HG03521 (cell line): Measurements from ENCODE around the gene HINT3.
"Not testable (repeated sequence)": the region's sequence is repeated elsewhere in the genome, so short reads cannot be mapped to it uniquely, and the experiment has no call there.

Source experiments
- ATAC-seq: cut with Tn5 transposase; IDR thresholded peaks from one replicate; pipeline ENCODE4 v1.9.1; 2021; ENCODE audit warnings: mild to moderate bottlenecking, moderate library complexity; ENCODE audit not compliant: unreplicated experiment

HINT3 gene

GRCh38 chr6:125959041-125959440 is 2.5 kb downstream of the HINT3 start:
- ATAC-seq, result no peak

- no peak for ATAC-seq
Observed at GRCh38 chr6:125961117-125961516, 4.5 kb downstream of the HINT3 start.

DNA sequence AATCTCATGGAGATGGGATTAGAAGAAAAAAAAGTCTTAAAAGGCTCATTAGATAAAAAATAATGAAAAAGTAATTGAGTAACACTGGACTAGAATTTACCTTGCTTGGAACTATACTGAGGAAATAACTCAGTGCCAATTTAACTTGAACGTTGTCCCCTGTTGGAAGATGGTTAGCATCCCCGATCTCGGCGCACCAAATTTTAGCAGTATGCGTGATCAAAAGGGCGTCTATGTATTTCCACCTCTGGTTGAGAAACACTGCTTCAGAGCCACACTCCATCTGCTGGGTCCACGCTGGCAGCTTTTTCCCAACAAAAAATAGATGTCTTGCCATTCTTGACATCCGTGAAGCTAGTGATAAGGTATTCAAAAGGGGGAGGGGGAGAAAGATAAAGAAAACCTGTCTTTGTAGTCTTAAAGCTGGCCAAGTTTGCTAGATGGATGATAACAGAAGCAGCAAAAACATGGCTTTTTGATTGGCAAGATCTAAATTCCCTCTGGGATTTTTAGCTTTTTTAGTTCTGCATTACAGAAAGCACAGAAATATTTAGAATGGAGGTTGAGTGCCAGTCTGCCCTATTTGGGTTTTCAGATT is 6.4 kb downstream of the HINT3 start:
- ATAC-seq, result no peak

DNA sequence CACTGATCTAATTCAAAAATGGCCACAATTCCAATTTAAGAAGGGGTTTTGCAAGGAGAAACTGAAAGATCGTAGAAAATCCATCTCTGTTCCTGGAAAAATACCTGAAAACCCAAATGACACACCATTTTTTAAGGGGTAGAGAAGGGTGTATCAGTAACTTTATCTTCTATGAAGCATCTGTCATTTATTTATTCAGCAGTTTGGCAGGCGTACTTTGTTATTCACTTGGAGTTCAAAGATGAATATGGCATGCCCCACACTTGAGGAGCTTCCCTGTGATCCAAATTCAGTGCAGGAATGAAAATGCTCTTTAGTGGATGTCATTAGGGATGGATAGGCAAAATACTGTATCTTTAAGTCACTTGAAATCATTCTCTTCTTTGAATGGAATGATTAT is 7.2 kb downstream of the HINT3 start:
- ATAC-seq, result no peak

GRCh38 chr6:125966569-125966968 is 10.0 kb downstream of the HINT3 start:
- ATAC-seq, result no peak

DNA sequence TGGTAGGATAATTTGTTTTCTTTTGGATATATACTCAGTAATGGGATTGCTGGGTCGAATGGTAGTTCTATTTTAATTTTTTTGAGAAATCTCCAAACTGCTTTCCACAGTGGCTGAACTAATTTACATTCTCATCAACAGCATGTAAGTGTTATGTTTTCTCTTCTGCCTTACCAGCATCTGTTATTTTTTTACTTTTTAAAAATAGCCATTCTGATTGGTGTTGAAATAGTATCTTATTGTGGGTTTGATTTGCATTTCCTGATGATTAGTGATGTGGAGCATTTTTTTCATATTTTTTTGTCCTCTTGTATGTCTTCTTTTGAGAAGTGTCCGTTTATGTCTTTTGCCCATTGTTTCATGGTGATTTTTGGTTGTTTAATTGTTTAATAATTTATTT is 11.9 kb downstream of the HINT3 start:
- no peak for ATAC-seq

DNA sequence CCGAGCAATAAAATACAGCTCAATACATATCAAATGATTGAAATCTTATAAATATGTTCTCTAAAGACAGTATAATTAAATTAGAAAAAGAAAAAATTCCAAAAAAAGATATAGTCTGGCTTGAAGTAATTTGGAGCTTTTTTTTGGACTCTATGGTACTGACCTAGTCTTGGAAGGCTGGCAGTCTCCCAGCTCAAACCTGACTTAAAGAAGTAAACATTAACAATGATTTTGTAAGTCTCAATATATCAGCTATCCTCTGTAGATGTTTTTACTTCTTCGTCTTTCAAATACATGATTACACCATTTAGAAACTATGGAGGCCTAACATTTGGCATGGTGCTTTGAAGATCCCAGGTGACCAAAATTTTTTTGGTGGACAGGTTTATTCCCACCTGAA is 14.2 kb downstream of the HINT3 start:
- no peak for ATAC-seq

- not testable (repeated sequence) for ATAC-seq
Observed at GRCh38 chr6:125972478-125972877, 15.9 kb downstream of the HINT3 start.

- ATAC-seq, result no peak
Observed at GRCh38 chr6:125974214-125974866, 17.8 kb downstream of the HINT3 start.

DNA sequence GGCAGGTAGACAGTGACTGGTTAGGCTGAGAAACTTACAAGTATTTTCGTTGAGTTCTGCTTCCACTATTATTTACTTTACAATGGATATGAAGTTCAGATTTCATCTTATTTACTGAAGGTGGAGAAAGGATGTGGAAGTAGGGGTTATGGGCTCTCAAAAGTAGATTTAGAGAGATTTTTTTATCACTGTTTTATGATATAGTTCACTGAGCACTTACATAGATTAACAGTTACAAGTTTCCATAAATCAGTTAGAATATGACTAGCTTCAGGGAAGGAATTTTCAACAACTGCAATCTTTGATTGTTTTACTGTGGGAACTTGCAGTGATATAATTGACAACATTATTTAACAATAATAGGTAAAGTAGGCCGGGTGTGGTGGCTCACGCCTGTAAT is 22.5 kb downstream of the HINT3 start:
- no peak for ATAC-seq

- no peak for ATAC-seq
Observed at GRCh38 chr6:125981571-125982185, 25.1 kb downstream of the HINT3 start.

DNA sequence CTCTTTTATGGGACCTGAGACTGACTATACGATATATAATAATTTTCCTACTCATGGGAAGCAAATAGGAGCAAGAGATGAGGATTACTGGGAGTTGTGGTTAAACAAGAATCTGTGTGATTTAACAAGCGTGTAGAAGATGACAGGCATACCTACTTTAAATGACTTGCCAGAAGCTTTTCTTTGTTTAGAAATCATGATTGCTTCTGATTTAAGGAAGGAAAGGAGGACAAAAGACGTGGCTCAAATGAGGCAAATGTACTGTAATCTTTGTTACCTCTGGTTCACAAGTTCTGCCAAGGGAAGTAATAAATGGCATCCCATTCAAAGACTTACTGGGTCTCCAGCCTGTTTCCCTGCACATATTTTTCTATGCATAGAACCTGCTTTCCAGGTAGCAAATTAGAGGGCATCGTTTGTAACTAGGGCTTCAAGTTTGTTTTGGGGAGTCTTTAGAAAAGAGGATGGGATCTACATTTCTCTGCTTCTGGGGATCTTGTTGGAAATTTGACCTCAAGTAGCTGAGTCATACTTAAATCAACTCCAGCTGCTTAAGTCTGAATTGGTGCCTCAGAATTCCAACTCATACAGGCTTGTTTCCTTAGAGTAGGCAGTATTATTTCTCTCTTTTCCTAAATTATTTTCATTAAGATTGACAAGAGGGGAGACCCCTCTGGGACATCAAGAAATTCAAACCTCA is 26.8 kb downstream of the HINT3 start:
- ATAC-seq, result no peak

DNA sequence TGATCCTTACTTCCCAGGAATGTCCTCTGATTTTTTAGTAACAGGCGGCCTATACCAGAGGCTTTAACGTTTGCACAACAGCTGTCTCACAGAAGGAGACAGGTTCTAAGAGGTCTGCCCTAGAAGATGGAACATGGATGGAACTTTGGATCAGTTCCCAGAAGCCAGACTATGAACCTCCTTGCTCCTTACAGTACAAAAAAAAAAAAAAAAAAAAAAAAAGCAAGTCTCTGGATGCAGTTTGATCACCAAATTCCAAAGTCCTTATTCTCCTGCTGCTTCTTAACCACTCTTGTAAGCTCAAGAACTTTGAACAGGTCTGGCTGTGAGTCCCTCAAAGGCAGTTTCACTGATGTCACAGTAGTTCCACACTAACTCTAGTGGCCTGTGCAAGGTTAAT is 27.7 kb downstream of the HINT3 start:
- ATAC-seq, result no peak

DNA sequence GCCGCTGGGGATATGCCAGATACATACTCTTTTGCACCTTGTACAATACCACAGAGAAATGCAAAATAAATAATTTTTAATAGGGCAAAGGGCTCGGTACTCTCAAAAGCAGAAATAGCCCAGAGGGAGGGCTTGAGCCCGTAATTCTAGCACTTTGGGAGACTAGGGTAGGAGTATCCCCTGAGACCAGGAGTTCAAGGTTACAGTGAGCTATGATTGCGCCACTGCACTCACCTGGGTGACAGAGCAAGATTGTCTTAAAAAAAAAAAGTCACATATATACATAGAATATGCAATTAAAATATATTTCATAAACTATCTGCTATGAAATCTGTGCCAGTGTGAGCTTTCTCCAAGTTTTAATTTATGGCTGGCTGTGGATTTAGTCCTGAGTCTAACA is 29.0 kb downstream of the HINT3 start:
- ATAC-seq, result no peak

GRCh38 chr6:125985979-125986300 is 29.4 kb downstream of the HINT3 start:
- ATAC-seq, result no peak

- ATAC-seq, result peak; percentile 98
Observed at GRCh38 chr6:125986301-125987025, 29.9 kb downstream of the HINT3 start, which contains the start of gene TRMT11. Gene TRMT11 (plus strand): TSS chr6:125986540. CDS start chr6:125986551, 11 bp downstream.

GRCh38 chr6:125987026-125987617 is 30.6 kb downstream of the HINT3 start:
- peak; percentile 18 for ATAC-seq

DNA sequence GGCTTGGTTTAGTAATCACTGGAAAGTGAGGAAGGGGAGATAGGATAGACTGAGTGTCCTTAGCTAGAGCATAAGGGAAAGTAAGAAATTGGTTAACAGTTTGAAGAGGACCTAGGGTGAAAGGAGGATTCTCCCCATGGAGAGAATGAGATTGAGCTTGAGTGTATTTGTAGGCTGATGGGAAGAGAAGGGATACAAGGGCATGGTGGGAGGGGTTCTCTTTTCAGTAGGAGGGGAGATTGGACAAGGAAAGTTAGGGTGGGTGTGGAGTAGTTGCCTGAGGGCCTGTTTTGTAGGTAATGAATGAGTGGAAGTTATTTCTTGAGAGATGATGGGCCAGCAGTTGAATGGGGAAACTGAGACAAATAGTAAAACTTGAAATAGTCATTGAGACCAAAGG is 31.7 kb downstream of the HINT3 start:
- no peak for ATAC-seq

DNA sequence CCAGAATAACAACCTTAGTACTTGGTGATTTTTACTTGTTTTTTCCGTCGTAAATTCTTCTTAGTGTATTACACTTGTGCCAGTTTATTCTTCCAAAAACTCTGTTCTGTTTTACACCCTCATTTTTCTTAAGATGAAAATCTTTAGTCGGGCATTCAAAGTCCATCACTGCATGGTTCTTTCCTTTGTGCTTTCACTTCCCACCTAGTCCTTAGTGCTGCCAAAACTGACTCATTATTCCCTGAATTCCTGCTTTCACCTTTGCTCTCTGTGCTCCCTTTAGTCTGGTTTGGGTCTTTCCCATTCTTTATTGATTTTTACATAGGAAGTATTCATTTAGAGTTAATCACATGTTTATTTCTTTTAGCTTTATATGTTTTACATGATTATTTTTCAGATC is 33.1 kb downstream of the HINT3 start:
- no peak for ATAC-seq

DNA sequence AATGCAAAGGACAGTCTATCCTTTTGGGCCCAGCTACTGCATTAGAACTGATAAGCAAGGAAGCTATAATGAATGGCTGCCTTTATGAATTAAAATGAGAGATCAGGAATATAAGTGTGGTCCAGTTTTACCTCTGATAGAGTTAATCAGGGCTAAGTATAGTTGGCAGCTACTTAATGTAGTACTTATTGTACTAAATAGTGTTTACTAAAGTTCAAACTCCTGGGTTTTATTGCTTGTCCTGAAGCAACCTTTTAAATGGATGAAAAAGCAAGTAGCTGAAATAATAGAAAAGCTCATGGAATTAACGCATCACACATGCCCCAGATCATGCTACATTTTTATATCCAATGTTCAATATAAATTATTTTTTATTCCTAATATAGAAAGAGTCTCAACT is 35.1 kb downstream of the HINT3 start:
- ATAC-seq, result no peak
